OCI-LY7 (cell line): ENCODE results near the gene INPP4A.

Experiments
- EZH2phosphoT487 ChIP-seq: fragments of 200-600 bp; sonication (generic); IDR thresholded peaks from 2 replicates; pipeline ENCODE4 v1.6.1; 2018; ENCODE audit warnings: low read depth, borderline replicate concordance, mild to moderate bottlenecking, mixed run types, antibody characterized with exemption, low read length, moderate library complexity, mixed read lengths
- TF ChIP-seq, protein P1 (sequence below): fragments of 200-600 bp; sonication (generic); conservative IDR thresholded peaks from 2 replicates; pipeline ENCODE4 v1.5.1; 2014; ENCODE audit warnings: mild to moderate bottlenecking, antibody characterized with exemption, low read length, moderate library complexity, mixed read lengths

DNA sequence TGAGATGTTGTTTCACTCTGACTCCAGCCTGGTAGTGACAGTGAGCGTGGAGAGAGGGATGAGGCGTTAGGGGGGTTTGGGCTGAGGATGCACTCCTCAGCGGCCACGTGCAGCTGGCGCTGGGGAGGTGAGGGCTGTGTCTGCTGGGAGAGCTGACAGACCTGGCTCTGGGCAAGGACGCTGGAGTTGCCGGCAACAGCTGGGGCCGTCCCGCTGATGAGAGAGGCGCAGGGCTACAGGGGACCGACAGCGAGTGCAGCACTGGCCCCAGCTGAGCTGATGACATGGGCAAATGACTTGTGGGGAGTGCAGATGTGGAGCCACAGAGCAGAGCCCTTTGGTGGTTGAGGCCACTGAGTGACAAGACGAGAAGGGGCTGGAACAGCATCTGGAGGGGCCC is 125.3 kb downstream of the INPP4A start:
- no peak for TF ChIP-seq EZH2phosphoT487
- TF ChIP-seq, protein P1, sequence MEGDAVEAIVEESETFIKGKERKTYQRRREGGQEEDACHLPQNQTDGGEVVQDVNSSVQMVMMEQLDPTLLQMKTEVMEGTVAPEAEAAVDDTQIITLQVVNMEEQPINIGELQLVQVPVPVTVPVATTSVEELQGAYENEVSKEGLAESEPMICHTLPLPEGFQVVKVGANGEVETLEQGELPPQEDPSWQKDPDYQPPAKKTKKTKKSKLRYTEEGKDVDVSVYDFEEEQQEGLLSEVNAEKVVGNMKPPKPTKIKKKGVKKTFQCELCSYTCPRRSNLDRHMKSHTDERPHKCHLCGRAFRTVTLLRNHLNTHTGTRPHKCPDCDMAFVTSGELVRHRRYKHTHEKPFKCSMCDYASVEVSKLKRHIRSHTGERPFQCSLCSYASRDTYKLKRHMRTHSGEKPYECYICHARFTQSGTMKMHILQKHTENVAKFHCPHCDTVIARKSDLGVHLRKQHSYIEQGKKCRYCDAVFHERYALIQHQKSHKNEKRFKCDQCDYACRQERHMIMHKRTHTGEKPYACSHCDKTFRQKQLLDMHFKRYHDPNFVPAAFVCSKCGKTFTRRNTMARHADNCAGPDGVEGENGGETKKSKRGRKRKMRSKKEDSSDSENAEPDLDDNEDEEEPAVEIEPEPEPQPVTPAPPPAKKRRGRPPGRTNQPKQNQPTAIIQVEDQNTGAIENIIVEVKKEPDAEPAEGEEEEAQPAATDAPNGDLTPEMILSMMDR = no peak
